KMS-11 (cell line): ENCODE measurements around the gene TCF7.

Experiments used
- H2AFZ ChIP-seq: fragments of 200-600 bp; sonication (generic); 2 replicates; pipeline ENCODE4 v1.6.1; 2016; ENCODE audit warnings: antibody characterized with exemption, mixed run types, low read depth
- H3K27ac ChIP-seq: fragments of 200-600 bp; sonication (generic); 2 replicates; pipeline ENCODE4 v1.6.1; 2016; ENCODE audit warnings: mild to moderate bottlenecking, mixed run types
- H3K27me3 ChIP-seq: fragments of 200-600 bp; sonication (generic); 2 replicates; pipeline ENCODE4 v1.6.1; 2017; ENCODE audit warnings: mild to moderate bottlenecking, low read depth, mixed run types, moderate library complexity; ENCODE audit not compliant: insufficient read depth
- H3K36me3 ChIP-seq: fragments of 200-600 bp; sonication (generic); 2 replicates; pipeline ENCODE4 v1.6.1; 2017; ENCODE audit warnings: mild to moderate bottlenecking, mixed run types; ENCODE audit not compliant: insufficient read depth
- H3K4me1 ChIP-seq: fragments of 200-600 bp; sonication (generic); 2 replicates; pipeline ENCODE4 v1.6.1; 2016; ENCODE audit warnings: mild to moderate bottlenecking, low read depth, mixed run types; ENCODE audit not compliant: poor library complexity, severe bottlenecking
- H3K4me2 ChIP-seq: fragments of 200-600 bp; sonication (generic); 2 replicates; pipeline ENCODE4 v1.7.0; 2016; ENCODE audit warnings: mild to moderate bottlenecking, mixed run types
- H3K4me3 ChIP-seq: fragments of 200-600 bp; sonication (generic); IDR thresholded peaks from 2 replicates; pipeline ENCODE4 v1.6.1; 2017; ENCODE audit warnings: low read depth, low read length, mixed read lengths; ENCODE audit not compliant: insufficient read depth
- H3K79me2 ChIP-seq: fragments of 200-600 bp; sonication (generic); 2 replicates; pipeline ENCODE4 v1.6.1; 2016; ENCODE audit warnings: low read depth, mixed run types; ENCODE audit not compliant: insufficient read depth
- H3K9ac ChIP-seq: fragments of 200-600 bp; sonication (generic); 2 replicates; pipeline ENCODE4 v1.6.1; 2016; ENCODE audit warnings: mild to moderate bottlenecking, mixed run types
- H4K20me1 ChIP-seq: fragments of 200-600 bp; sonication (generic); 2 replicates; pipeline ENCODE4 v1.6.1; 2016; ENCODE audit warnings: mild to moderate bottlenecking, mixed run types; ENCODE audit not compliant: insufficient read depth
- CTCF ChIP-seq: fragments of 200-600 bp; sonication (generic); conservative IDR thresholded peaks from 2 replicates; pipeline ENCODE4 v1.6.1; 2017; ENCODE audit warnings: low read depth, mild to moderate bottlenecking, antibody characterized with exemption, low read length, moderate library complexity, mixed read lengths

TCF7 gene

GRCh38 chr5:134120386-134121138 lies 6.1 kb downstream of the TCF7 start:
- Histone ChIP-seq H3K4me1 (no peaks in the 10 kb centered on the region), H3K4me2 (no peak overlapping the region), H3K36me3 (no peaks in the 10 kb centered on the region), H3K27ac (no peak overlapping the region), H4K20me1 (no peaks in the 10 kb centered on the region), H3K9ac (no peak overlapping the region), H2AFZ (no peak overlapping the region), H3K79me2 (no peaks in the 10 kb centered on the region), H3K4me3 (no peak overlapping the region), H3K27me3 (peaks cover 9% of the 10 kb centered on the region; the same call in 1 of the 2 replicates)
- TF ChIP-seq CTCF: no peak

GRCh38 chr5:134122530-134122929 lies 8.0 kb downstream of the TCF7 start:
- H3K36me3 ChIP-seq: no peaks in the 10 kb centered on the region
- no peak overlapping the region for H3K4me3 ChIP-seq
- no peak overlapping the region for H2AFZ ChIP-seq
- H3K27ac ChIP-seq: no peak overlapping the region
- no peaks in the 10 kb centered on the region for H4K20me1 ChIP-seq
- H3K79me2 ChIP-seq: no peaks in the 10 kb centered on the region
- no peak overlapping the region for H3K4me2 ChIP-seq
- no peaks in the 10 kb centered on the region for H3K4me1 ChIP-seq
- no peak overlapping the region for H3K9ac ChIP-seq
- TF ChIP-seq CTCF: no peak
- no peaks in the 10 kb centered on the region for H3K27me3 ChIP-seq

- H3K27ac ChIP-seq: no peak overlapping the region
Measured at GRCh38 chr5:134123360-134123759, 8.9 kb downstream of the TCF7 start.

GRCh38 chr5:134124289-134125038 lies 10.0 kb downstream of the TCF7 start:
- H3K4me1 ChIP-seq: no peaks in the 10 kb centered on the region
- no peak overlapping the region for H3K4me2 ChIP-seq
- H2AFZ ChIP-seq: no peak overlapping the region

More at GRCh38 chr5:134123360-134123759, 8.9 kb downstream of the TCF7 start:
- Histone ChIP-seq H2AFZ (no peak overlapping the region), H3K36me3 (no peaks in the 10 kb centered on the region), H3K9ac (no peak overlapping the region), H3K4me3 (no peak overlapping the region), H3K27me3 (no peaks in the 10 kb centered on the region), H4K20me1 (no peaks in the 10 kb centered on the region), H3K4me2 (no peak overlapping the region), H3K79me2 (no peaks in the 10 kb centered on the region), H3K4me1 (no peaks in the 10 kb centered on the region)
- no peak for TF ChIP-seq CTCF

More at GRCh38 chr5:134124289-134125038, 10.0 kb downstream of the TCF7 start:
- Histone ChIP-seq H4K20me1 (no peaks in the 10 kb centered on the region), H3K36me3 (no peaks in the 10 kb centered on the region), H3K79me2 (no peaks in the 10 kb centered on the region), H3K27me3 (no peaks in the 10 kb centered on the region), H3K9ac (no peak overlapping the region), H3K27ac (no peak overlapping the region), H3K4me3 (no peak overlapping the region)
- TF ChIP-seq CTCF: no peak
